Vagina (tissue), 2 donors: ENCODE measurements around the gene ATG4B. TPM values are rescaled to one million over a fixed set of nuclear protein-coding genes. Genes with fewer than 3 reads are reported as not detected.

ENCODE experiments used
- DNase-seq, 2 donors: peaks; one replicate each; pipeline ENCODE4 v3.0.0-alpha.2; 2017; ENCODE audit errors: extremely low spot score in 2 of 2
- H3K27ac ChIP-seq: fragments of 200-600 bp; sonication (generic); one replicate; pipeline ENCODE4 v1.5.1; 2019
- H3K27me3 ChIP-seq: fragments of 200-600 bp; sonication (generic); one replicate; pipeline ENCODE4 v1.5.1; 2019
- H3K36me3 ChIP-seq, 2 donors: fragments of 200-600 bp; sonication (generic); one replicate each; pipeline ENCODE4 v1.5.1; 2017 to 2019
- H3K4me1 ChIP-seq: fragments of 200-600 bp; sonication (generic); one replicate; pipeline ENCODE4 v1.5.1; 2019
- H3K4me3 ChIP-seq, 2 donors: fragments of 200-600 bp; sonication (generic); 1 replicate in 1 of 2; 2 replicates in 1 of 2; pipeline ENCODE4 v1.5.1; 2016 to 2019
- H3K9me3 ChIP-seq: fragments of 200-600 bp; sonication (generic); one replicate; pipeline ENCODE4 v1.5.1; 2019
- POLR2A ChIP-seq, 2 donors: fragments of 450-650 bp; IDR thresholded peaks; one replicate each; pipeline ENCODE4 v1.6.1; 2017; ENCODE audit warnings: antibody characterized with exemption in 2 of 2, mild to moderate bottlenecking in 2 of 2, moderate library complexity in 2 of 2
- POLR2AphosphoS5 ChIP-seq, 2 donors: sonication (generic); formaldehyde crosslinking; IDR thresholded peaks; one replicate each; pipeline ENCODE4 v1.9.0; 2017; ENCODE audit warnings: antibody characterized with exemption in 2 of 2, mild to moderate bottlenecking in 2 of 2, low read depth in 1 of 2; ENCODE audit not compliant: insufficient read depth in 1 of 2
- intact Hi-C: fragments of 100-400 bp; cut with DNase I; formaldehyde crosslinking; loops from one replicate; pipeline ENCODE4 v1.15.1; 2023
- total RNA-seq: library from RNA; depleted of rRNA; stranded (reverse); fragments of >200 nt; gene quantifications from one replicate; pipeline ENCODE4 v1.2.3, GENCODE V29; 2016
- TF ChIP-seq, protein P1 (sequence below), 3 experiments: fragments of 450-650 bp in 2 of 3; fragments of 200-600 bp in 1 of 3; sonication (generic) in 1 of 3; IDR thresholded peaks; one replicate each; pipeline ENCODE4 v1.5.1; 2017 to 2019; ENCODE audit warnings: antibody characterized with exemption in 3 of 3, mild to moderate bottlenecking in 2 of 3, moderate library complexity in 2 of 3

The ATG4B gene
- total RNA-seq, 1 donor from 2014 or later, result 104 TPM

DNA sequence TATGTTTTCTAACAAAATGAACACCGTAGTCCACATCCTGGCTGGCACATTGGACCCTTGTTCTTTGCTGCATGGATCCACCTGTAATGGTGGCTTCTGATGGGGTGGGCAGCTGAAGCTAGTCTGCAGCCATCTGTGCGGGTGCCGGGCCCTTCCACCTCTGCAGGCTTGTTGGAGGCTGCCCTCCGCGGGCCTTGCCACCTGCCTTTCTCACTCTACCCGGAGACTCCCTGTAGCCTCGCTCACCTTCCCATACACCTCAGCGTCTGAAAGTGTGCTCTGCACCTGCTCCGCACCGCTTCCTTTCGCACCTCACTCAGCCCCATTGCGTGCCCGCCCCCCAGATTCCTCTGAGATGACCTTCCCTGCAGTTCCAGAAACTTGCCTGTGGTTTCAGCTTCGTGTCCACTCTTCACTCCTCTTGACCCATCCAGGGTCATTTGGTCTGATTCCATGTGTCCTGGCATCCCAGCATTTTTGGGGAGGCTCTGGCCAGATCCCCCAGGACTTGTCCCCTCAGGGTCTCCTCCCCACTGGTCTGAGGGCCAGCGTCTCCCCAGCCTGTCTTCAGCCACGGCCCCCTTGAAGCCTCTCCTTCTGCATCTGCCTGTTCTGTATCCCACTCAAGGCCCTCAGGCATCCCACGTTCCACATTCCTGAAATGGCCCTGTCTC, 18.2 kb downstream of the ATG4B start:
- TF ChIP-seq, protein P1, sequence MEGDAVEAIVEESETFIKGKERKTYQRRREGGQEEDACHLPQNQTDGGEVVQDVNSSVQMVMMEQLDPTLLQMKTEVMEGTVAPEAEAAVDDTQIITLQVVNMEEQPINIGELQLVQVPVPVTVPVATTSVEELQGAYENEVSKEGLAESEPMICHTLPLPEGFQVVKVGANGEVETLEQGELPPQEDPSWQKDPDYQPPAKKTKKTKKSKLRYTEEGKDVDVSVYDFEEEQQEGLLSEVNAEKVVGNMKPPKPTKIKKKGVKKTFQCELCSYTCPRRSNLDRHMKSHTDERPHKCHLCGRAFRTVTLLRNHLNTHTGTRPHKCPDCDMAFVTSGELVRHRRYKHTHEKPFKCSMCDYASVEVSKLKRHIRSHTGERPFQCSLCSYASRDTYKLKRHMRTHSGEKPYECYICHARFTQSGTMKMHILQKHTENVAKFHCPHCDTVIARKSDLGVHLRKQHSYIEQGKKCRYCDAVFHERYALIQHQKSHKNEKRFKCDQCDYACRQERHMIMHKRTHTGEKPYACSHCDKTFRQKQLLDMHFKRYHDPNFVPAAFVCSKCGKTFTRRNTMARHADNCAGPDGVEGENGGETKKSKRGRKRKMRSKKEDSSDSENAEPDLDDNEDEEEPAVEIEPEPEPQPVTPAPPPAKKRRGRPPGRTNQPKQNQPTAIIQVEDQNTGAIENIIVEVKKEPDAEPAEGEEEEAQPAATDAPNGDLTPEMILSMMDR (IDR thresholded peaks at IDR 0.05), result no peak
- TF ChIP-seq POLR2AphosphoS5 (IDR thresholded peaks at IDR 0.05; ENCODE audit: insufficient read depth in 1 of 2, low read depth in 1 of 2) (no peak), POLR2A (IDR thresholded peaks at IDR 0.05) (no peak)
- H3K9me3 ChIP-seq, result no peaks in the 10 kb centered on the region
- DNase-seq, result no peak
- H3K4me3 ChIP-seq, result no peak overlapping the region
- intact Hi-C loops, result no loop called here
- H3K27me3 ChIP-seq, result no peaks in the 10 kb centered on the region
- H3K36me3 ChIP-seq, result peaks cover 0 to 82% of the 10 kb centered on the region in 2 donors
- no peak overlapping the region for H3K27ac ChIP-seq
- H3K4me1 ChIP-seq, result no peaks in the 10 kb centered on the region

DNA sequence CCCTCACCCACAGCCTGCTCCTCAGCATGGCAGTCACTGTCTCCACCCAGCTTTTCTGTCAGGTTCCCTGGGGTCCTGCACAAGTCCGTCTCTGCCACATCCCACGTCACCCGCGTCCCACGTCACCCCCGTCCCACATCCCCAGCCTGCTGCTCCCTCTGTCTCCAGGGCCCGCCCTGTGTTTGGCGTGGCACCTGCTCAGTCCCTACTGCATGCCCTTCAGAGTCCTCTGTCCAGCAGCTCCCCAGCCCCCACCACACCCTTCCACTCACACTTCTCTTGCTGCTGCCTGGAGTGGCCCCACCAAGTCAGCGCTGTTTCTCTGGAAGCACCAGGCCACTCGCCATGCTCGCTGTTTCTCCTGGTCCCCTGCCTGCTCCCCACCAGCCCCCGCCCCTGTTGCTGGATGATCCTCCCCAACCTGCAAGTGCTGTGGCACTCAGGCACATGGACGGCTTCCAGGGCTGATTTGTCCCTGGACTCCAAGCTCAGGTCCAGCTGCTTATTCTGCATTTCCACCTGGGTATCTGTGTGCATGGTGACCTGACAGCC, 18.8 kb downstream of the ATG4B start:
- Histone ChIP-seq H3K27ac (no peak overlapping the region), H3K36me3 (peaks cover 0 to 79% of the 10 kb centered on the region in 2 donors), H3K27me3 (no peaks in the 10 kb centered on the region), H3K4me1 (no peaks in the 10 kb centered on the region), H3K4me3 (no peak overlapping the region), H3K9me3 (no peaks in the 10 kb centered on the region)
- TF ChIP-seq, protein P1 (IDR thresholded peaks at IDR 0.05), result no peak
- TF ChIP-seq POLR2AphosphoS5 (IDR thresholded peaks at IDR 0.05; ENCODE audit: insufficient read depth in 1 of 2, low read depth in 1 of 2) (no peak), POLR2A (IDR thresholded peaks at IDR 0.05) (no peak)
- no peak for DNase-seq
- intact Hi-C loops, result no loop called here

DNA sequence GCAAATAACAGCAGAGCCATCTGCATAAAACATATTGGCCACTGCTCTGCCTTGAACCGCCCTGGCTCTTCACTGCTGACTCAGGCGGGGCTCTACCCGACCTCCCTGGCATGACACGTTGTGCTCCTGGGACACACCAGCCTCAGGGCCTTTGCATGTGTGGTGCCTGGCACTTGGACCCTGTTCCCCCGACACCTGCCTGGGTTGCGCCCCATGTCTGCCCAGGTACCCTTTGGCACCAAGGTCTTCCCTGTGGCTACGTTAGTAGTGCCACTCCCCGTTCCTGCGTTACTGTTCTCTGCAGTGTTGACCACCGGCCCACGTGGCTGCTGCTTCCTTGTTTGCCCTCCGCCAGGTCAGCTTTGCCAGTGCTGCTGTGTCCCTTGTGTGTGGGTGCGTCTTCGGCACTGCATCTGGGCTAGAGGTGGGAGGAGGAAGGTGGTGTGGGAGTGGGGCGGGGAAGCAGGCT, 20.3 kb downstream of the ATG4B start:
- H3K27me3 ChIP-seq, result no peaks in the 10 kb centered on the region
- H3K4me3 ChIP-seq, result no peak overlapping the region
- intact Hi-C loops, result no loop called here
- peaks cover 0 to 64% of the 10 kb centered on the region in 2 donors for H3K36me3 ChIP-seq
- no peaks in the 10 kb centered on the region for H3K9me3 ChIP-seq
- no peak for DNase-seq
- TF ChIP-seq POLR2AphosphoS5 (IDR thresholded peaks at IDR 0.05; ENCODE audit: insufficient read depth in 1 of 2, low read depth in 1 of 2), result no peak
- no peak overlapping the region for H3K27ac ChIP-seq
- H3K4me1 ChIP-seq, result no peaks in the 10 kb centered on the region

DNA sequence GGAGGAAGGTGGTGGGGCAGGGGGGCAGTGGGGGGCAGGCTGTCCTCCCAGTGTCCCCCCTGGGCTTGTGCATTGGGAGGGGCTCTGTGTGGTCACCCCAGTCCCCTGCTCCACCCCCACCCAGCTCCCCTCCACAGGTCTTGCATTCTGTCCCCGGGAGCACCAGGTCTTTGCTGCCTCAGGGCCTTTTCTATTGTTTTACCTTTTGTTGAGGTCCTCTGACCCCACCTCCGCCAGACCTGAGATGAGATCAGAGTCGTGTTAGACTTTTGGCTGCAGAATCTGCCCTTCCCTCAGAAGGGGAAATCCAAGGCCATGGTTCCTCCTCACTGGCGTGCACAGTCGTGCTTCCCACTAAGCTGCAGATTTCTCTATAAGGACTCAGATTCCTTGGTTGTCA, 20.8 kb downstream of the ATG4B start:
- Histone ChIP-seq H3K36me3 (peaks cover 0 to 59% of the 10 kb centered on the region in 2 donors), H3K27ac (no peak overlapping the region), H3K4me1 (no peaks in the 10 kb centered on the region), H3K4me3 (no peak overlapping the region), H3K27me3 (no peaks in the 10 kb centered on the region), H3K9me3 (no peaks in the 10 kb centered on the region)
- intact Hi-C loops, result no loop called here
- TF ChIP-seq POLR2A (IDR thresholded peaks at IDR 0.05) (no peak), POLR2AphosphoS5 (IDR thresholded peaks at IDR 0.05; ENCODE audit: insufficient read depth in 1 of 2, low read depth in 1 of 2) (no peak)
- TF ChIP-seq, protein P1 (IDR thresholded peaks at IDR 0.05), result no peak
- DNase-seq, result no peak

DNA sequence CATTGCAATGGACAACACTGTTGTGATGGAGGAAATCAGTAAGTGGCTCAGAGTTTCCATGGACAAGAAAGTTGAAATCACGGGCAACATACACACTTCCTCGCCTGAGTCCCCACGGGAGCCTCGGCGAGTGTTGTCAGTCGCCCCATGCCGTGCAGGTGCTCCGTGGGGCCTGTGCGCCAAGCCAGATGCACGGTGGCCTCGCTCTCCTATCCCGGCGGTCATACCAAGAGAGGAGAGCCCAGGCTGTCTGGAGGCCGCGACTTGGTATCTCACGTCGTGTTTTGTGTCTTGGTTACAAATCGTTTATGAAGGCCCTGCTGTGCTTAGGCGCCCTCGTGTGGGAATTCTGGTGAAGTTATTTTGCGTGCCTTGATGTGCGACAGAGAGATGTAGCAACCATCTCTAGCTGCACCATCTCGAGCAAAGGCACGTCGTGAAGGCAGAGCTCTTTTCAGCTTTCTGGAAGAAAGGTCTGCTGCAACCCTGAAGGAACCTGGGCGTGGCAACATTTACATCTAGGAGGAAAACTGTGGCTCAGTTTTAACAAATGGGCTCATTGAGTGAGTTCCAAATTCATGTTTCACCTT, 21.8 kb downstream of the ATG4B start:
- Histone ChIP-seq H3K4me3 (no peak overlapping the region), H3K27ac (no peak overlapping the region), H3K27me3 (no peaks in the 10 kb centered on the region), H3K9me3 (no peaks in the 10 kb centered on the region), H3K36me3 (peaks cover 0 to 51% of the 10 kb centered on the region in 2 donors), H3K4me1 (no peaks in the 10 kb centered on the region)
- intact Hi-C loops, result no loop called here
- no peak for DNase-seq
- TF ChIP-seq, protein P1 (IDR thresholded peaks at IDR 0.05), result peak in 2 of 3 experiments; percentile 13 to 46
- no peak for TF ChIP-seq POLR2AphosphoS5 (IDR thresholded peaks at IDR 0.05; ENCODE audit: insufficient read depth in 1 of 2, low read depth in 1 of 2)
